K562 (cell line): ENCODE data around the gene DBP. TPM values are rescaled to one million over a fixed set of nuclear protein-coding genes. Genes with fewer than 3 reads are reported as not detected.

Experiments used
- ATAC-seq: fragments of 200-7000 bp; cut with Tn5 transposase; 3 replicates; pipeline ENCODE4 v1.9.1; 2020; ENCODE audit warnings: moderate library complexity
- BruUV-seq: library from RNA; stranded (reverse); fragments of 400-500 nt; replicated peaks from 2 replicates; lab custom pipeline; 2021; lab: Mats Ljungman, UMichigan
- CTCF ChIA-PET: fragments of 300-600 bp; formaldehyde crosslinking; extraction: SDS; loops from one replicate; lab custom pipeline; 2021; ENCODE audit warnings: low intra/inter-chr PET ratio; lab: Yijun Ruan, JAX
- POLR2A ChIA-PET: fragments of 300-600, 350-650 bp; sonication (Branson Sonifier 250); formaldehyde crosslinking; extraction: SDS; loops from one replicate; lab custom pipeline; 2021; ENCODE audit warnings: antibody characterized with exemption, inconsistent platforms; lab: Yijun Ruan, JAX
- DNase-seq, 4 experiments: peaks; one replicate each; pipeline versions ENCODE4 v3.0.0 to v3.0.0-alpha.2; 2011 to 2018; ENCODE audit warnings: low spot score in 3 of 4, mixed read lengths in 3 of 4; ENCODE audit errors: extremely low read depth in 1 of 4
- FAIRE-seq: peaks from 2 replicates; lab custom pipeline; 2011; peaks lifted over from hg19 to GRCh38; lab: Jason Lieb, UNC
- H2AFZ ChIP-seq: 2 replicates; pipeline ENCODE4 v1.6.0; 2011; ENCODE audit warnings: low read depth, low read length, control low read depth, inconsistent platforms
- H3K27ac ChIP-seq: fragments of 200-600 bp; 3 replicates; pipeline ENCODE4 v1.8.0; 2011; ENCODE audit warnings: low read depth, mild to moderate bottlenecking, control low read depth, inconsistent platforms, low read length, moderate library complexity, mixed read lengths; ENCODE audit errors: extremely low read depth
- H3K27me3 ChIP-seq, 2 experiments: fragments of 300-600 bp in 1 of 2; 2 replicates in 1 of 2; 3 replicates in 1 of 2; pipeline versions ENCODE4 v1.6.0 to v1.8.0; 2011; ENCODE audit warnings: inconsistent platforms in 2 of 2, low read length in 2 of 2, mild to moderate bottlenecking in 1 of 2, mixed read lengths in 1 of 2, moderate library complexity in 1 of 2; ENCODE audit not compliant: control insufficient read depth in 2 of 2, insufficient read depth in 2 of 2
- H3K36me3 ChIP-seq: fragments of 300-600 bp; 3 replicates; pipeline ENCODE4 v1.8.0; 2011; ENCODE audit warnings: mild to moderate bottlenecking, low read length, inconsistent platforms; ENCODE audit not compliant: control insufficient read depth, insufficient read depth
- H3K4me1 ChIP-seq, 2 experiments: fragments of 200-600 bp in 1 of 2; replicated peaks in 1 of 2; 2 replicates in 1 of 2; 3 replicates in 1 of 2; pipeline versions ENCODE4 v1.5.1 to v1.8.0; 2011; ENCODE audit warnings: inconsistent platforms in 2 of 2, low read length in 2 of 2, mild to moderate bottlenecking in 1 of 2, mixed read lengths in 1 of 2, moderate library complexity in 1 of 2; ENCODE audit not compliant: control insufficient read depth in 2 of 2, insufficient read depth in 2 of 2
- H3K4me2 ChIP-seq: 2 replicates; pipeline ENCODE4 v1.6.1; 2011; ENCODE audit warnings: low read length, control low read depth, inconsistent platforms, mixed read lengths; ENCODE audit not compliant: insufficient read depth
- H3K4me3 ChIP-seq: fragments of 200-600 bp; sonication (generic), shearing (Covaris generic); 2 replicates; pipeline ENCODE4 v1.5.1; 2016; ENCODE audit warnings: control low read depth, inconsistent platforms
- H3K79me2 ChIP-seq: fragments of 200-600 bp; 3 replicates; pipeline ENCODE4 v1.8.0; 2011; ENCODE audit warnings: low read length, inconsistent platforms; ENCODE audit not compliant: control insufficient read depth, insufficient read depth
- H3K9ac ChIP-seq, 2 experiments: 2 replicates each; pipeline versions ENCODE4 v1.6.0 to v1.6.1; 2011; ENCODE audit warnings: low read depth in 2 of 2, low read length in 2 of 2, control low read depth in 1 of 2, inconsistent platforms in 1 of 2, mild to moderate bottlenecking in 1 of 2, mixed read lengths in 1 of 2; ENCODE audit not compliant: insufficient read depth in 1 of 2
- H3K9me1 ChIP-seq: one replicate; pipeline ENCODE4 v1.6.0; 2011; ENCODE audit warnings: inconsistent platforms, mild to moderate bottlenecking, low read length, moderate library complexity; ENCODE audit not compliant: control insufficient read depth, insufficient read depth
- H3K9me3 ChIP-seq: replicated peaks from 2 replicates; pipeline ENCODE4 v1.5.1; 2011; ENCODE audit warnings: low read depth, low read length, inconsistent platforms; ENCODE audit not compliant: control insufficient read depth, insufficient read depth
- H4K20me1 ChIP-seq: replicated peaks from 2 replicates; pipeline ENCODE4 v1.6.1; 2011; ENCODE audit warnings: low read length, inconsistent platforms, mixed read lengths; ENCODE audit not compliant: control insufficient read depth, insufficient read depth
- E2F5 ChIP-seq: sonication (generic); formaldehyde crosslinking; IDR thresholded peaks from 2 replicates; pipeline ENCODE4 v1.8.0; 2022; ENCODE audit warnings: mild to moderate bottlenecking, missing genetic modification reagents
- POLR2G ChIP-seq: fragments of 200-400 bp; formaldehyde crosslinking; IDR thresholded peaks from 2 replicates; pipeline ENCODE4 v1.6.1; 2017; ENCODE audit warnings: low read depth, mild to moderate bottlenecking, antibody characterized with exemption, low read length, moderate library complexity
- ZNF57 ChIP-seq: fragments of 450-650 bp; formaldehyde crosslinking; IDR thresholded peaks from 2 replicates; pipeline ENCODE4 v1.4.0; 2020; ENCODE audit warnings: mild to moderate bottlenecking, moderate library complexity
- ZNF655 ChIP-seq: fragments of 250-450 bp; sonication (Bioruptor Pico); IDR thresholded peaks from 2 replicates; pipeline ENCODE4 v1.5.0; 2021
- WGBS: fragments of 100-300 bp; shearing (Covaris generic); methylation state at CpG from one replicate; pipeline ENCODE4 v1.1.6; 2016; ENCODE audit warnings: low coverage, mixed read lengths; ENCODE audit not compliant: insufficient coverage; ENCODE audit errors: missing lambda C conversion rate; 5-methylcytosine and 5-hydroxymethylcytosine counted together
- in situ Hi-C: fragments of 300-500 bp; cut with MboI; formaldehyde crosslinking; loops from 4 replicates; pipeline ENCODE4 v1.15.0; 2018; ENCODE audit warnings: inconsistent platforms, mixed read lengths
- intact Hi-C: fragments of 100-400 bp; cut with micrococcal nuclease; formaldehyde crosslinking; loops from 2 replicates; pipeline ENCODE4 v1.14.2; 2022
- polyA plus RNA-seq, 8 experiments: library from polyadenylated mRNA; depleted of rRNA in 4 of 8; stranded (reverse) in 5 of 8; unstranded in 3 of 8; fragments of >200 nt; fragmentation: Nextera tagmentation in 2 of 8; fragmentation: Illumina TruSeq in 1 of 8; extraction: Ambion mirVana in 2 of 8; extraction: Trizol in 1 of 8; gene quantifications; 2 replicates each; pipeline versions ENCODE4 v1.2.1 to v1.2.3, GENCODE V29; 2011 to 2014; ENCODE audit warnings: inconsistent platforms in 1 of 8, missing spikeins in 1 of 8
- total RNA-seq, 7 experiments: library from RNA; depleted of rRNA in 6 of 7; stranded (reverse); fragments of >200 nt in 6 of 7; fragmentation: Illumina TruSeq in 2 of 7; extraction: Trizol in 2 of 7; gene quantifications; 2 replicates each; pipeline versions ENCODE4 v1.2.1 to v1.2.3, GENCODE V29; 2011 to 2021; ENCODE audit warnings: low replicate concordance in 1 of 7

The DBP gene
- total and polyA plus RNA-seq, 9 of the 15 experiments (the other 6 are each of a cell fraction or from before 2014, with no cell fraction given) = 0.25 to 5.5 (median 1.8) TPM

- no peaks in the 10 kb centered on the region for H4K20me1 ChIP-seq
- TF ChIP-seq POLR2G (peak; percentile 16; the same call in 1 of the 2 replicates), ZNF57 (CRISPR knock-in tag) (no peak), E2F5 (CRISPR knock-in tag) (no peak), ZNF655 (CRISPR knock-in tag) (no peak)
- no peaks in the 10 kb centered on the region for H3K9me1 ChIP-seq
- H2AFZ ChIP-seq = no peak overlapping the region
- H3K27ac ChIP-seq = no peak overlapping the region
- peak overlapping the region in 1 of 2 experiments; percentile 4; a peak in 1 of 4 replicates for H3K9ac ChIP-seq
- no peaks in the 10 kb centered on the region for H3K79me2 ChIP-seq
- intact Hi-C loops (no loop called here), in situ Hi-C loops (no loop called here)
- H3K36me3 ChIP-seq = peaks cover 5% of the 10 kb centered on the region; the same call in 1 of the 3 replicates
- H3K4me2 ChIP-seq = no peak overlapping the region
- ATAC-seq = no peak
- H3K4me1 ChIP-seq = peaks cover 24 to 77% of the 10 kb centered on the region in 2 experiments
- H3K9me3 ChIP-seq = no peaks in the 10 kb centered on the region
- FAIRE-seq = no peak
- no peak overlapping the region for H3K4me3 ChIP-seq
- no peaks in the 10 kb centered on the region for H3K27me3 ChIP-seq
- BruUV-seq = no TSS peak
- 80% methylated on average over 21 of the region's 34 CpGs for WGBS
- ChIA-PET POLR2A (interaction anchor here (0.9 to 1.4 kb wide), 3 partner anchors 9 to 12 kb away, joined by 3 to 15 read pairs (median 4); partner anchors contain the start of genes RPL18 and SPHK2), CTCF (no interaction called here)
- DNase-seq = no peak
Observed at GRCh38 chr19:48628486-48629296, 8.5 kb downstream of the DBP start.
